ENCODE data around the gene VWA3B.

VWA3B gene

DNA sequence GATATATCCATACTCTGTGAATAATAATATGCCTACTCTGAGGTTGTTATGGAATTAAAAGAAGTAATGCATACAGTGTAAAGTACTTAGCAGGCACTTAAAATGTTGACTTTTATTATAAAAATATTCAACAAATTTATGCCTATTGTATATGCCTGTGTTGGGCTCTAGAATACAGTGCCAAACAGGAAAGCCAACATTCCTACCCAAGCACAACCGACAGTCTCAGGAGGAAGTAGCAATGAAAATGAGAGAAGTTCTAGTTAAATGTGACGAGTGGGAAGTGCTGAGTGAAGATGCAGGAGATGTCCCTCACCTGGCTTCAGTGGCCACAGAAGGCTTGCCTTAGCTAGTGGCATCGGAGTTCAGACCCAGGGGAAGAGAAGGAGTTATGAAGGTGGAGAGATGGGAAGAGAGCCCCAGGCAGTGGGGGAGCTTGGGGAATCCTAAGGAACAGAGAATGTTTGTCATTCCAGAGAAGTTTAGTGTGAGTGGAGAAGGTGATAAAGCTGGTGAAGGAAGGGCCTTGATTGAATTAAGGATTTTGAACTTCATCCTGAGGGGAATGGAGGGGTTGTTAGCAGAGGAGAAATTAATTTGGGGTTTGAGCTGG, 153.9 kb downstream of the VWA3B start:
- no peak for ATAC-seq
- TF ChIP-seq OSR1 (CRISPR knock-in tag; IDR thresholded peaks at IDR 0.05) (no peak), GLIS3 (CRISPR knock-in tag; IDR thresholded peaks at IDR 0.05) (no peak), ARNTL (CRISPR knock-in tag; IDR thresholded peaks at IDR 0.05; ENCODE audit: borderline replicate concordance, low read depth) (no peak), ZNF8 (CRISPR knock-in tag; IDR thresholded peaks at IDR 0.05) (no peak), ZFP3 (CRISPR knock-in tag; IDR thresholded peaks at IDR 0.05) (no peak), ZNF565 (CRISPR knock-in tag; conservative IDR thresholded peaks at IDR 0.05; ENCODE audit: low read depth) (no peak), TCF4 (CRISPR knock-in tag; IDR thresholded peaks at IDR 0.05; ENCODE audit: borderline replicate concordance) (no peak), ESRRG (CRISPR knock-in tag; IDR thresholded peaks at IDR 0.05) (no peak), BACH2 (CRISPR knock-in tag; IDR thresholded peaks at IDR 0.05; ENCODE audit: borderline replicate concordance) (no peak), ISL1 (CRISPR knock-in tag; IDR thresholded peaks at IDR 0.05) (no peak), ZFP30 (CRISPR knock-in tag; IDR thresholded peaks at IDR 0.05) (no peak), PPARA (CRISPR knock-in tag; IDR thresholded peaks at IDR 0.05; ENCODE audit: borderline replicate concordance) (no peak), SNAI2 (CRISPR knock-in tag; IDR thresholded peaks at IDR 0.05) (no peak), RARB (CRISPR knock-in tag; IDR thresholded peaks at IDR 0.05) (no peak), TOX (CRISPR knock-in tag; IDR thresholded peaks at IDR 0.05; ENCODE audit: borderline replicate concordance) (no peak)
- TF ChIP-seq, protein P1, sequence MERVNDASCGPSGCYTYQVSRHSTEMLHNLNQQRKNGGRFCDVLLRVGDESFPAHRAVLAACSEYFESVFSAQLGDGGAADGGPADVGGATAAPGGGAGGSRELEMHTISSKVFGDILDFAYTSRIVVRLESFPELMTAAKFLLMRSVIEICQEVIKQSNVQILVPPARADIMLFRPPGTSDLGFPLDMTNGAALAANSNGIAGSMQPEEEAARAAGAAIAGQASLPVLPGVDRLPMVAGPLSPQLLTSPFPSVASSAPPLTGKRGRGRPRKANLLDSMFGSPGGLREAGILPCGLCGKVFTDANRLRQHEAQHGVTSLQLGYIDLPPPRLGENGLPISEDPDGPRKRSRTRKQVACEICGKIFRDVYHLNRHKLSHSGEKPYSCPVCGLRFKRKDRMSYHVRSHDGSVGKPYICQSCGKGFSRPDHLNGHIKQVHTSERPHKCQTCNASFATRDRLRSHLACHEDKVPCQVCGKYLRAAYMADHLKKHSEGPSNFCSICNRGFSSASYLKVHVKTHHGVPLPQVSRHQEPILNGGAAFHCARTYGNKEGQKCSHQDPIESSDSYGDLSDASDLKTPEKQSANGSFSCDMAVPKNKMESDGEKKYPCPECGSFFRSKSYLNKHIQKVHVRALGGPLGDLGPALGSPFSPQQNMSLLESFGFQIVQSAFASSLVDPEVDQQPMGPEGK (CRISPR knock-in tag; IDR thresholded peaks at IDR 0.05; ENCODE audit: borderline replicate concordance) = no peak
- TF ChIP-seq, protein P2, sequence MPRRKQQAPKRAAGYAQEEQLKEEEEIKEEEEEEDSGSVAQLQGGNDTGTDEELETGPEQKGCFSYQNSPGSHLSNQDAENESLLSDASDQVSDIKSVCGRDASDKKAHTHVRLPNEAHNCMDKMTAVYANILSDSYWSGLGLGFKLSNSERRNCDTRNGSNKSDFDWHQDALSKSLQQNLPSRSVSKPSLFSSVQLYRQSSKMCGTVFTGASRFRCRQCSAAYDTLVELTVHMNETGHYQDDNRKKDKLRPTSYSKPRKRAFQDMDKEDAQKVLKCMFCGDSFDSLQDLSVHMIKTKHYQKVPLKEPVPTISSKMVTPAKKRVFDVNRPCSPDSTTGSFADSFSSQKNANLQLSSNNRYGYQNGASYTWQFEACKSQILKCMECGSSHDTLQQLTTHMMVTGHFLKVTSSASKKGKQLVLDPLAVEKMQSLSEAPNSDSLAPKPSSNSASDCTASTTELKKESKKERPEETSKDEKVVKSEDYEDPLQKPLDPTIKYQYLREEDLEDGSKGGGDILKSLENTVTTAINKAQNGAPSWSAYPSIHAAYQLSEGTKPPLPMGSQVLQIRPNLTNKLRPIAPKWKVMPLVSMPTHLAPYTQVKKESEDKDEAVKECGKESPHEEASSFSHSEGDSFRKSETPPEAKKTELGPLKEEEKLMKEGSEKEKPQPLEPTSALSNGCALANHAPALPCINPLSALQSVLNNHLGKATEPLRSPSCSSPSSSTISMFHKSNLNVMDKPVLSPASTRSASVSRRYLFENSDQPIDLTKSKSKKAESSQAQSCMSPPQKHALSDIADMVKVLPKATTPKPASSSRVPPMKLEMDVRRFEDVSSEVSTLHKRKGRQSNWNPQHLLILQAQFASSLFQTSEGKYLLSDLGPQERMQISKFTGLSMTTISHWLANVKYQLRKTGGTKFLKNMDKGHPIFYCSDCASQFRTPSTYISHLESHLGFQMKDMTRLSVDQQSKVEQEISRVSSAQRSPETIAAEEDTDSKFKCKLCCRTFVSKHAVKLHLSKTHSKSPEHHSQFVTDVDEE (CRISPR knock-in tag; IDR thresholded peaks at IDR 0.05) = no peak

DNA sequence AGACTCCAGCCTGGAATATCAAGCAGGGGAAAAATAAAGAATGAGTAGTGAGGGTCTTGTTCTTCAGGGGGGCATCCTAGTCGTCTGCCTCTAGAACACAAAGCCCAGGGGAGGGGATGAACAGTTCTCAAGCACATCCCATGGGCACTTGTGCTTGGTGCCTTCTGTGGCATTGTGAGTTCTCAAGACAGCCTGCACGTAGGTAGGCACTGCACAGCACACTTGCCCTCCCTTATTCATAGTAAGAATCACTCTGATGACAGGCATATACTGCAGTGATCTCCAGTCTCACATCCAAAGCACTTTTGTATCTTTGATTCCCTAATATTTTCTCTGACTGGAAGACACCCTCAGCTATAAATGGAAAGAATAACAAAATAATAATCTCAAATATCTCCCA, 154.6 kb downstream of the VWA3B start:
- ATAC-seq = no peak
- TF ChIP-seq, protein P3, sequence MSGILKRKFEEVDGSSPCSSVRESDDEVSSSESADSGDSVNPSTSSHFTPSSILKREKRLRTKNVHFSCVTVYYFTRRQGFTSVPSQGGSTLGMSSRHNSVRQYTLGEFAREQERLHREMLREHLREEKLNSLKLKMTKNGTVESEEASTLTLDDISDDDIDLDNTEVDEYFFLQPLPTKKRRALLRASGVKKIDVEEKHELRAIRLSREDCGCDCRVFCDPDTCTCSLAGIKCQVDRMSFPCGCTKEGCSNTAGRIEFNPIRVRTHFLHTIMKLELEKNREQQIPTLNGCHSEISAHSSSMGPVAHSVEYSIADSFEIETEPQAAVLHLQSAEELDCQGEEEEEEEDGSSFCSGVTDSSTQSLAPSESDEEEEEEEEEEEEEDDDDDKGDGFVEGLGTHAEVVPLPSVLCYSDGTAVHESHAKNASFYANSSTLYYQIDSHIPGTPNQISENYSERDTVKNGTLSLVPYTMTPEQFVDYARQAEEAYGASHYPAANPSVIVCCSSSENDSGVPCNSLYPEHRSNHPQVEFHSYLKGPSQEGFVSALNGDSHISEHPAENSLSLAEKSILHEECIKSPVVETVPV (CRISPR knock-in tag; IDR thresholded peaks at IDR 0.05) = no peak
- TF ChIP-seq ZFP3 (CRISPR knock-in tag; IDR thresholded peaks at IDR 0.05) = no peak
- TF ChIP-seq OSR1 (CRISPR knock-in tag; IDR thresholded peaks at IDR 0.05) = no peak

DNA sequence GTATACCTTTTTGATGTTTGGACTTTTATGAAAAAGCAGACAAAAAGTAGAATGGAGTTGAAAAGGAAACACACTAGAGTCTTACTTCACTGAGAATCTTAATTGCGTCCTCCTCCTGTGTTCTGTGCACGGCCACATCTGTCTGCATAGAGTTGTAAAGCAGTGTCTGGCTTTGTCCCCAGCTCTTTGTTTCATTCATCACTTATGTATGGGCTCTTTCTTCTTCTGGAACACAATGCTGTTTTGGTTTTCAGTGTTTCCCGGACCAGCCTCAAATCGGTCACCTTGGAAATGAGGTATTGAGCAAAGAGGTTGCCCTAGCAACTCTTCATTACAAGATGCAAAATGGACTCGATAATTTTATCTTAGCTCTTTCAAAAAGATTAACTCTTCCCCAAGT, 155.0 kb downstream of the VWA3B start:
- TF ChIP-seq, protein P4, sequence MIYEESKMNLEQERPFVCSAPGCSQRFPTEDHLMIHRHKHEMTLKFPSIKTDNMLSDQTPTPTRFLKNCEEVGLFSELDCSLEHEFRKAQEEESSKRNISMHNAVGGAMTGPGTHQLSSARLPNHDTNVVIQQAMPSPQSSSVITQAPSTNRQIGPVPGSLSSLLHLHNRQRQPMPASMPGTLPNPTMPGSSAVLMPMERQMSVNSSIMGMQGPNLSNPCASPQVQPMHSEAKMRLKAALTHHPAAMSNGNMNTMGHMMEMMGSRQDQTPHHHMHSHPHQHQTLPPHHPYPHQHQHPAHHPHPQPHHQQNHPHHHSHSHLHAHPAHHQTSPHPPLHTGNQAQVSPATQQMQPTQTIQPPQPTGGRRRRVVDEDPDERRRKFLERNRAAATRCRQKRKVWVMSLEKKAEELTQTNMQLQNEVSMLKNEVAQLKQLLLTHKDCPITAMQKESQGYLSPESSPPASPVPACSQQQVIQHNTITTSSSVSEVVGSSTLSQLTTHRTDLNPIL (CRISPR knock-in tag; IDR thresholded peaks at IDR 0.05; ENCODE audit: low read depth) = no peak
- ATAC-seq = no peak

DNA sequence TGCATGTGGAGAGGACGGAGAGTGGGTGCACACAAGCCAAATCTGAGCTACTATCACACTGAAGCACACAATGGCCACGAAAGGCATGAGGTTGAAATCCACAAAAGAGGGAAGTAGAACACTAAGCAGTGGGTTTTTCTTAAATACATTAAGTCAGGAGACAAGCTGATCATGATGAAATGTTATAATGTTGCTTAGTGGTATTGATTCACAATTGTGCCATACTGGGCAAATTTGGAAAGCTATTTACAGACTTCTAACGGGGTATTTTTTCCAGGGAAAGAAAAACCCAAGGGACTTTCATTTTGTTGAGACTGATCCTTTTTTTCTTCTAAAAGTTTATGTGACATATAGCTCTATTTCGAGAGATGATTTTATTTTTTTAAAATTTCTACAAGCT, 158.5 kb downstream of the VWA3B start:
- ATAC-seq = no peak
- TF ChIP-seq GLIS3 (CRISPR knock-in tag; IDR thresholded peaks at IDR 0.05) = no peak

DNA sequence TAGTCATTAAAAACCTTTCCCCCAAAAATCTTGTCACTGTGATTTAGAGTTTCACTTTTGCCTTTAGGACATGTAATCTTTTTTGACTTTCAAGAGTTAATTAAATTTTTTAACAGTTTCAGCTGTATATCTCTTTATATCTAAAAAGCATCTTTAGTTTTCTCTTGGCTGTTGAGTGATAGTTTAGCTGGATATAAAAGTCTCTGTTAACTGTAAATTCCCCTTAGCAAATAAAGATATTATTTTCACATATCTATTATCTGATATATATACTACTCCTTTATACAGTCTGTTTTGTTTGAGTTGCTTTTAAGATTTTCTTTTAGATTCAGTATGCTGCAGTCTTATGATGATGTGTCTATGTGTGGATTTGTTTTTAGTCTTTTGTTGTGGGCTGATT, 160.4 kb downstream of the VWA3B start:
- no peak for TF ChIP-seq ESRRG (CRISPR knock-in tag; IDR thresholded peaks at IDR 0.05)
- no peak for TF ChIP-seq PPARA (CRISPR knock-in tag; IDR thresholded peaks at IDR 0.05; ENCODE audit: borderline replicate concordance)
- ATAC-seq = no peak

All from SK-N-SH treated with all-trans-retinoic acid at 6 μM for 48 hours (cell line).